NOMO-1 treated with DMSO at 0.1 percent for 48 hours (cell line): Measurements from ENCODE around the gene CPT2.

Experiments
- DNase-seq: peaks from one replicate; lab custom pipeline; 2025; ENCODE audit not compliant: unreplicated experiment; lab: John Stamatoyannopoulos, UW

CPT2 gene

DNA sequence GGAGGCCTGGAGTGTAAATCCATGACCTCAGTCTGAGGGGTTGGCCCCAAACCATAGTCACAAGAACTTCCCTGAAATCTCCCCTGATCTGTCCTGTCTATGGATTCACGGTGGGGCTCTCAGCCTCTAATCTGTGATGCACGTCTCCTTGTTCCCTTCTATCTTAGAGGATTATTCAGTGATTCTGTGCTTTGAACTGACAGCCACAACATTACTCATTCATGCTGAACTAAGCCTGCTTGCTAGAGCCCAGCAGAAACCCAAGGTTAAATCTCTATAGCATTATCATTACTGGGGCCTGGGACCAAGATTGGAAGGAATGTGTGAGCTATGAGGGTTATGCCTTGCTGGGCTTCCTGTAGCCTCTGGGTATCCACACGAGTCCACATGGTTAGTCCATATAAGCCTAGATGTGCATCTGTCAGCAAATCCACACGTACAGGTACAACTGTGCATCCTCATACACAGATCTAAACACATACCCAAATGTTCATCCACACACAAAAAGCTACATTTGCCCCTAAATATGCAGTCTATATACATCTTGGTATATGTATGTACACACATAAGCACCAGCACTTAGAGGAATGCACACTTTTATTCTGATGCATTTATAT lies 64.1 kb downstream of the CPT2 start:
- no peak for DNase-seq

DNA sequence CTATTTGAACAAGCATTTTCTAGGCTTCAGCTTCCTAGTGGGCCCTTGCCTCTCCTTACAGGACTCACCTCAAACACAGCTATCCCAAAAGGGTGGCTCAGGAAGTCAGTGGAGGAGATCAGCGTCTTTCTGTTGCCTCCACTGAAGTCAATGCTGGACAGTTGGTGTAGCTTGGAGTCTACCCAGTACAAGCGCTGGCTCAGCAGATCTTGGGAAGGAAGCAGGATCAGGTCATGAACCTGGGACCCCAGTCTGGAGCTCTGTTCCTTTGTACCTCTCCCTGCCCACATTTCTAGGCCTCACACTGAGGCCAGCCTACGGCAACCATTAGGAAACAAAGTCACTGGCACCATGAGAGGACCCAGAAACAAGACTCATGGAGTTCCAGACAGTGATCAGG lies 65.4 kb downstream of the CPT2 start:
- DNase-seq = no peak
